GM13977 (cell line): ENCODE data around the gene INSL6.
"Not testable (repeated sequence)": the region's sequence is repeated elsewhere in the genome, so short reads cannot be mapped to it uniquely, and the experiment has no call there.

ENCODE experiments used
- DNase-seq: peaks from one replicate; pipeline ENCODE4 v3.0.0; 2012; ENCODE audit warnings: low spot score
- CTCF ChIP-seq: IDR thresholded peaks from 2 replicates; pipeline ENCODE4 v1.5.1; 2012; ENCODE audit warnings: mild to moderate bottlenecking, control low read depth; ENCODE audit not compliant: insufficient read depth; ENCODE audit errors: extremely low read depth, missing control alignments
- in situ Hi-C: fragments of 300-500 bp; cut with MboI; formaldehyde crosslinking; loops from one replicate; pipeline ENCODE4 v1.12.0; 2022; ENCODE audit warnings: low sequenced_read_pairs, low pct_unique_long_range_greater_than_20kb, mixed read lengths, inconsistent platforms; ENCODE audit not compliant: unreplicated experiment

The INSL6 gene

GRCh38 chr9:5191985-5192384 is 6.5 kb upstream of the INSL6 start:
- DNase-seq, result no peak
- no peak for TF ChIP-seq CTCF
- in situ Hi-C loops, result loop anchor here (10.0 kb wide), 1 partner anchor 253 kb away; no protein-coding TSS in a partner anchor

GRCh38 chr9:5188060-5188984 is 2.9 kb upstream of the INSL6 start:
- in situ Hi-C loops, result loop anchor here (5.0 to 10.0 kb wide), 2 partner anchors 236 to 404 kb away; no protein-coding TSS in a partner anchor
- TF ChIP-seq CTCF, result no peak
- DNase-seq, result no peak

- TF ChIP-seq CTCF, result peak; percentile 45
- peak; percentile 69 for DNase-seq
- in situ Hi-C loops, result loop anchor here (5.0 to 10.0 kb wide), 2 partner anchors 238 to 406 kb away; no protein-coding TSS in a partner anchor
Observed at GRCh38 chr9:5186416-5187169, 1.2 kb upstream of the INSL6 start.

- no peak for DNase-seq
- no peak for TF ChIP-seq CTCF
- in situ Hi-C loops, result loop anchor here (5.0 to 10.0 kb wide), 2 partner anchors 240 to 408 kb away; no protein-coding TSS in a partner anchor
Observed at GRCh38 chr9:5184776-5185175, 663 bp downstream of the INSL6 start.

GRCh38 chr9:5180631-5181030 is 4.8 kb downstream of the INSL6 start:
- in situ Hi-C loops, result loop anchor here (10.0 kb wide), 1 partner anchor 244 kb away; no protein-coding TSS in a partner anchor

GRCh38 chr9:5178126-5178805 is 7.2 kb downstream of the INSL6 start:
- no peak for TF ChIP-seq CTCF
- DNase-seq, result no peak
- in situ Hi-C loops, result no loop called here

More at GRCh38 chr9:5180631-5181030, 4.8 kb downstream of the INSL6 start:
- not testable (repeated sequence) for DNase-seq
